8988T (cell line): ENCODE data around the gene BOD1L1.
A peak's percentile ranks its signal among the peaks of the same experiment; 100 is the strongest.

Source experiments
- DNase-seq: peaks from one replicate; pipeline ENCODE4 v3.0.0; 2011

The BOD1L1 gene

DNA sequence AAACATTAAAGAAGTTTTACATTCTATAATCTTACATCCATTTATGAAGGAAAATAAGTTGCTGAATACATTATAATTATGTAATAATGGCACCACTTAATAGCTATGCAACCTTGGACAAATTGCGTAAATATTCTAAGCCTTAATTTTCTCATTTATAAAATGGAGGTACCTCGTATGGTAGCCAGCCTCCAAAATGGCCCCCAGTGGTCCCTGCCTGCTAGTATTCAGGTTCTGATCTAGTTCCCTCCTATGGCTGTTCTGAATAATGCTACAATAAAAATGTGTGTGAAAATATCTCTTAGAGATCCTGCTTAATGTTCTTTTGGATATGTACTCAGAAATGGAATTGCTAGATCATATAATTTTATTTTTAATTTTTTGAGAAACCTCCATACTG lies 72.2 kb downstream of the BOD1L1 start:
- DNase-seq, result no peak

DNA sequence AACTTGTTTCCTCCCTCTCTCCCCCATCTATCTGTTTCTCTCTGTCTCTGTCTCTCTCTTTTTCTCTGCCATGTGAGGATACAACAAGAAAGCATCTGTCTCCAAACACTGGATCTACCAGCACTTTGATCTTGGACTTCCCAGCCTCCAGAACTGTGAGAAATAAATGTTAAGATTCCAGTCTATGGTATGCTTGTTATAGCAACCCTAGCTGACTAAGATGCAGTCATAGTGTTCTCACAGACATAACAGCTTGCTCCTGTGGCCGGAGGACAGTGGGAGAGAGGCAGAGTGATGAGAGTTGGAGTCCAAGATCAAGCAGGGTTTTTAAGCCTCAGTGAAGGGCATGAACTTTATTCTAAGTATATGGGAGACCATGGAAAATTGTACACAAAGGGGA lies 74.4 kb downstream of the BOD1L1 start:
- DNase-seq, result no peak

GRCh38 chr4:13548984-13549546 lies 78.5 kb downstream of the BOD1L1 start:
- peak; percentile 99 for DNase-seq

DNA sequence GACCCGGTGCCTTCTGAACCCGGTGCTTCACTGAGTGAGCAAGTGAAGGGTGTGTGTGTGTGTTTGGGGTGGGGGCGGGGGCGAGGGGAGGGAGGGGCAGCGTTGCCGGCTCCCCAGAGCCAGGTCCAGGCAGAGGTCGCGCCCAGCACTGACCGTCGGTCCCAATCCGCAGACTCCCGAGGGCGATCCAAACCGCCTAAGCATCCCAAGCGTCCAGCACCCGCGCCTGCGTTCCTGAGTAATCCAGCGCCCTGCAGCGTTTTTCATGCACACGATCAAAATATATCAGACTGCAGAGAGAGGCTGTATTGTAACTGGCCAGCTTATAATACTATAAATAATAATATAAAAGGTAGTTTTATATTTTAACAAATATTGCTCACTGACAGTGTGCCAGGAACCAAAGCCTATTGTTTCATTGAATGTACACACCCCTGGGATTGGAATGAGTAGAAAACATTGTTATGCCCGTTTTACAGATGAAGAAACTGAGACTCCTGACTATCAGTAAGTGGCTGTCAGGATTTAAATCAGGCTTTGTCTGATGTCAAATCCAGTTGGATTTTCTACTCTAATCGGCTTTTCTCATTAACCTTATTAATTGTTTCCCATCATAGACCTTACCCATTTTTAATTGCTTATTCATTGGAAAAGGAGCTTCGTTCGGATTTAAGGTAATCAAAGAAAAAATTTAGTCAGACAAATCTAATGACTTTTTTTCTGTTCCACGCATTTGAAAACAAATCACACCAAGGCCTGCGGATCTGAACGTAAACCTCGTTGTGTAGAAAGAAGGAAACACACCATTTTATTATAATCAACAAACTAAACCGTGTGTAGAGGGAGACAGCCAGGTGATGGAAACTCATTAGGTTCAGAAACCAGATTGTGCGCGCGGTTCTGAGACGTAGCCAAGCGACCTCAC lies 79.2 kb downstream of the BOD1L1 start:
- DNase-seq, result peak; percentile 18

DNA sequence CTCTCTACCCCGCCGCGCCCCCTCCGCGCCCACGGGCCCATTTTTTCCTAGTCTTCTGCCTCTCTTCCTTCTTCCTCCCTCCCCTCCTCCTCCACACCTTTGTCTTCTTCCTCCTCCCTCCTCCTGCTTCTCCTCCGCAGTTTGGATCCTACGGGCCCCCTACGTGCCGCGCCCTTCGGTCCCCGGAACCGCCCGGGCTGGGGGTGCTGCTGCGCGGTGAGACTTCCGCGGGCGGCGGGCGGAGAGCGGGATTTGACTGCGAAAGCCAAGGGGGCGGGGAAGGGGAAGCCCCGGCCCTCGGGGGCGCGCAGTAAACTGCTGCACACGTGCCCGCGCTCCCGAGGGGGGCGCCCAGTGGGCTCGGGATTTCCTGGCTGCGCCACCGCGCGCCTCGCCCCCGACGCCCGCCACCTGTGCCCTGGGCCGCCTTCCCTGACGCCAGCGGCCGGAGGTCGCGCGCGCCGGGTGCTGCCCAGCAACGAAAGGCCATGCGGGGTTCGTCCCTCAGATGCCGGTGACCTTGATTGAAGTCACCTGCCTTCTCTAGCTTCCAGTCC lies 80.0 kb downstream of the BOD1L1 start:
- DNase-seq, result peak; percentile 7

DNA sequence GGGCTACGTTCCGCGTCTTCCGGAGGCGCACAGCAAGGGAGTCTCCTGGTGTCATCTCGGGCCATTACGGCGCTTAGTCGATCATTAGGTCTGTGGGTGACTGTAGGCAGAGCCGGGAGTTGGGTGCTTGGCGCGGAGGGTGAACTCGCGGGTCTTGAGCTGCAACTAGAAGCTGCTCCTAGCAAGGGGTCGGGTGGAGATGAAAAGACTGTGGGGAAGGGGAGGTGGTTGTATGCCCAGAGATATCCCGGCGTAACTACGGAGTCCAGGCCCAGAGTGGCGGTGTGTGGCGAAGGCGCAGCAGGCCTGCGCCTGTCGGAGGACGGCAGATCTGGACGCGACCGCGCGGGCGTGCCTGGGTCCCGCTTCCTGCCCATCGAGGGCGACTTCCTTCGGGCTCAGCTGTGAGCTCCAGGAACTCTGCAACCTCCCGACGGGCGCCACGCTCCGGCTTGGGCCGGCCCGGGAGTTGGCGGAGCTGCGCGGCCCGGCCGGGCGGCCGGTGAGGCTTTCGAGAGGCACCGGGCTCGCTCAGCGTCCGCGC lies 80.5 kb downstream of the BOD1L1 start:
- DNase-seq, result peak; percentile 15

GRCh38 chr4:13546142-13546940 lies 81.2 kb downstream of the BOD1L1 start:
- DNase-seq, result peak; percentile 33

DNA sequence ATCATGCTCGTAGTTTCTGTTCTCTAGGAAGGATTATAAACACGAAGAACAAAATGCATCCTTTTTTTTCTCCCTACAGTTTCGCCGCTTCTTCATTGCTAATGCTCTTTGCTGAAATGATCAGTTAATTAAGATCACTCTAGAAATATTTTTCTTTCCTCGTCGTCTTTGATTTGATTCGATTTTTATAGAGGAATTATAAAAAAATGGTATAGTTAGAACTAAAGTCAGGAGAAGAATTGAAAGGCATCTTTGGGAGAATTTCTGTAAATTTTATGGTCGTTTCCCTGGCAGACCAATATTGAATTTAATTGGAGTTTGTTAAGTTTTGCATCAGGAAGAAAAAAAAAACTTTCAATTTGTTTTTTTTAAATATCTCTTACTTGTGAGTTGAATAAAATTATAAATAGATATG lies 82.1 kb downstream of the BOD1L1 start:
- DNase-seq, result peak; percentile 3

- DNase-seq, result peak; percentile 92
Measured at GRCh38 chr4:13544606-13545393, 82.7 kb downstream of the BOD1L1 start.

DNA sequence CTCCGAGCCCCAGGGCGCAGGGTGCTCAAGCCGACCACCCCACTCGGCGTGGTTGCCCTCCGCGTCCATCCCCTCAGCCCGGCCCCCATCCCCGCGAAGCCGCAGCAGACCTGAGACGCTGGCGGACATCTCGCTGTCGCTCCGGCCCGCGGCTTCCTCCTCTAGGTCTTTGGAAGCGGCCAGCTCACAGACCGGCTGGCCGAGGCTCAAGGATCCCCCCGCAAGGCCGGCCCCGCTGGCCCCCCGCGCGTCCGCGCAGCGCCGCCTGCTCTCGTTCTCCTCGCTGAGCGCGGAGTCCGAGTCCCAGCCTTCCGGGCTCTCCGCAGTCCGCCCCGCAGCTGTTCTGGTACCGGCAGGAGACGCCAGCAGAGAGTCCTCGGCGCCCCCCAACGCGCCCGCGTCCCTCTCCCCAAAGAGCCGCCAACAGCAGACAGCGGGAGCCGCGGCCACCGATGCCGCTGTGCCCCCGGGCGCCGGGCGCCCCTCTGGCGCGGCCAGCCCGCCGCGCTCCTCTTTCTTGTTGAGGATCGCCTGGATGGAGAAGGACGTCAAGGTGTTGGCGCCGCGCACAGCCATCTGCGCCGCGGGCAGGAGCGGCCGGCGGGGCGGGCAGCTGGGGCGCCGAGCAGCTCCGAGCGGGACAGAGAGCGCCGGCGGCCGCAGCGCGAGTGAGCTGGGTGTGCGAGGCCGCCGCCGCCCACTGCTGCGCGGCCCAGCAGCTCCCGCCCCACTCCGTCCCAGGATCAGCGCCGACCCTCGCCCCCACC lies 83.5 kb downstream of the BOD1L1 start, which contains the start of gene NKX3-2:
Gene NKX3-2, minus strand, starts transcription at position 670 of the 767 bp plus-strand sequence. Its CDS starts 94 bp downstream, at position 576.
- peak; percentile 21 for DNase-seq

GRCh38 chr4:13543032-13543838 lies 84.3 kb downstream of the BOD1L1 start:
- peak; percentile 33 for DNase-seq

DNA sequence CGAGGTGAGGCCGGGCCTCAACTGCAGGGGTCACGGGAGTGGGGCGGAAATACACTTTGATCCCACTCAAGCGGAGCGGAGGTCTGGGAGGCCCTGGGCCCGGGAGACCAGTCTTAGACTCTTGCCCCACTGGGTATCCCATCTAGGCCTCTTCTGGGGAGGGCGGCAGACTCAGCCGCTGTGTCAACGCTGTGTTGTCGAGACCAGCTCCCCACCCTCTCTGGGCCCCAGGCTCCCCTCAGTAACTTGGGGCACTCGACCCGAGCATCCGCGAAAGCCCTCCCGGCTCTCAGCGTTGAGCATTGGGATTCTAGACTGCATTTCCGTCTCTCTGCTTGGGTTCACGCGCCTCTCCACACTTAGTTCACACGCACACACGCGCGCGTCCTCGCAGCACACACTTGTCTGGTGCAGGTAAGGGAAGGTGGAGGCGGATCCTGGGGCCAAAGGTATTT lies 84.9 kb downstream of the BOD1L1 start:
- peak; percentile 22 for DNase-seq

GRCh38 chr4:13541720-13542576 lies 85.6 kb downstream of the BOD1L1 start:
- peak; percentile 40 for DNase-seq

DNA sequence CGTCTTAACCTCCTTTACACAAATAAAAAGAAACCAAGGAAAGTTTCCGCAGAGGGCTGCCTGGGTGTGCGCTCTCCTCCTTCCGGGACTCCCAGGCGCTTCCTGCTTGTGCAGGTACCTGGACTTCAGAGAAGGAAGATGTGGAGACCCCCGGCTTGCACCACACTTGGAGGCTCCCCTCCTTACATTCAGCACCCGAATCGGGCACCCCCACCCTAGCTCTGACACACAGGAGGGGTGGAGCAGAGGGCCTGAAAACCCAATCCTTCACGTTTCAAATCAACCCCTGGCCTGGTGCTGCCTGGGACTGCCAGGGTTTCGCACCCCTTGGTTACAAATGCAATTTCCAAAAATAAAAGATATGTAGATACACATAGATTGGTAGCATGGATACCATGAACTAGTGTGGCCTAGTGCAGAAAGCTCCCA lies 86.3 kb downstream of the BOD1L1 start:
- DNase-seq, result peak; percentile 24

DNA sequence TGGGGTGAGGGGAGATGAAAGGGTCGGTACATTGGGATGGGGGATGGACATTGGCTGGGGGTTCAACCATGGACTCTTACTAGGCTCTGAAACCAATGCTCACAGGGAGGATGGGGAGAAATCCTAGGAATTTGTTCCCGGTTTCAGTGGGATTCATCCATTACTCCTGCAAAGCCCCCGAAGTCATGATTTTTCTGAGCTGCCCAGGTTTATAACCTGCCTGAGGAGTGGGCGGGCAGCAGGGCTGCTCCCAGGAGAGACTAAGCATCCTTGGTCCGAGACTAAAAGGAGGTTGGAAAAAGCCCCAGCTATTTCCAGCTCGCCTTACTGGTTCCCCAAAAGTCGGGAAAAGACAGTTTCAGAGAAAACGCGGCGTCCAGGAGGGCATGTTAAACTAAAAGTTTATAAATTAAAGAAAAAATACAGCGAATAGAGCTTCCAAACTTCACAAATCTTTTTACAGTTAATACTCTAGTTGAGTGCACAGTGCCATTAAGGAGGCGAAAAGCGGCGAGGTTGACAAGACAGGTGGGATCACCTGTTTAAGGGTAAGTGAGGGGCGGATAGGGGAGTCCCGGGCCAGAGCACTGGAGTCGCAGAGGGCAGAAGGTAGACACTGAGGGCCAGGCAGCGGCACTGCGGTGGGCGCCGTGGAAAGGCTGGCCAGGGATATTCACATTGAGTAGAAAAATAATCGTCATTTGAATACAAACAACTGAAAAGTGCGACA lies 86.9 kb downstream of the BOD1L1 start:
- DNase-seq, result peak; percentile 18

DNA sequence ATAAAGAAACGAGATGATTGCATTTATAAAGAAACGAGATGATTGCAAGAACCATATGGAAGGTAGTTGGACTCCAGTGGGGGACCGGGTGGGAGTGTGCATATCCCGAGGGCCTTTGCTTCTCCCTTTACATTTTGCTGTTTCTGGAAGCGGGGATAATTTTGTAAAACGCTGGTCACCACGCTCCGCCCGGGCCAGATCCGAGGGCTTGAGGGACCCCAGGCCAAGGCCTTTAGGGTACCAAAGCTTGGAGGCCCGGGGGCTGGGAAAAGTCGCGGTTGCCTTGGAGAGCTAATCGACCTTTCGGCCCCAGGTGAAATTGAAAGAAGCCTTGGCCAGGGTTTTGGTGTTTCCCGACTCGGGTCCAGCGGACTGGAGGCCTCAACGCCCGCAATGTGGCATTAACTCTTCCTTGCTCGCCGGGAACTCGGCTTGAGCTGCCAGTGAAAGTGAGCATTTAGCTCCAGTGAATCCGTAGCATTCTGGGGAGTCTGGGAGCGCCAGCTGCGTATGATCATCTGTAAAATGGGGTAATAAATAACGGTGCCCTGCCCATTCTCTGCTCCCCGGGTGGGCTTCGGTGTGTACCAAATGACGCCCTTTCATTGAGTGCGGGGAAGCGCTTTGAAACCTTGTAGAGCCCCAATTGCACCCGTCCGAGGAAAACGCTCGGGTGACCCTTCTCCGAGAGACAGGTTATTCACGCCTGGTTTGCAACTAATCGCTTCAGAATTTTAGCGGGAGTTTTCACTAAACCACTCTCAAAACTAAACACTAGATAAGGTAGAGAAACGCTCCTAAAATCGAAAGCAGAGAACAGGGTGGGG lies 87.7 kb downstream of the BOD1L1 start:
- peak; percentile 17 for DNase-seq

DNA sequence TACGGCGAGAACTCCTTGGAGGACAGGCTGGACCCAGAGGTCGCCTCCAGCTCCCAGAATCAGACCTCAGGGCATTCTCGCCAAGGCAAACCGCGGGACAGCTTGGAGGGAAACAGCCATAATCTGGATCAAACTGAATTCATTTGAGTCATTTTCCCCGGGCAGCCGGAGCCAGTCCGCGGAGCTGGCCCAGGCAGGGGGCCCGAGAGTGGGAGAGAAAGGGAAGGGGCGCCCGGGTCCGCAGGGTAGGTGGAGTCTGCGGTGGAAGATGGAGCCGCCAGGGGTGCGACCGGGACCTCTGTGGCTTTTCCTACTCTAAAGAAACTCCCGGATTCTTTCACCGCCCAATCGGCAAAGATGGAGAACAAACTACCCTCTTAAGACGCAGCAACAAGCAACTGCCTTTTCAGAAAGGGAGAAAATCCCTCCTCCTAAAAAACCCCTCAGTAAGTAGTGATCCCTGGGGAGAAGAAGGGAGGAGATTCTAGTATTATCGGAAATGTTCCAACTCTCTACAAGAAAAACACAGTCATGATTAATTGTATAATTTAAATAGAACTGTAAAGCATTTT lies 88.4 kb downstream of the BOD1L1 start:
- peak; percentile 10 for DNase-seq
